ENCODE data around the gene SAA2.
"Not testable (repeated sequence)": the region's sequence is repeated elsewhere in the genome, so short reads cannot be mapped to it uniquely, and the experiment has no call there.

SAA2 gene

GRCh38 chr11:18253778-18254338 is 5.4 kb upstream of the SAA2 start:
- Histone ChIP-seq H3K27me3 (ENCODE audit: control insufficient read depth, insufficient read depth, low read length, poor library complexity, severe bottlenecking) (no peaks in the 10 kb centered on the region), H3K4me1 (ENCODE audit: control insufficient read depth, insufficient read depth, low read length) (no peaks in the 10 kb centered on the region), H3K9me3 (ENCODE audit: control insufficient read depth, low read length) (no peaks in the 10 kb centered on the region), H3K36me3 (ENCODE audit: control insufficient read depth, insufficient read depth, low read length) (no peaks in the 10 kb centered on the region), H3K4me3 (ENCODE audit: insufficient read depth, low read depth, low read length) (no peak overlapping the region), H3K27ac (ENCODE audit: insufficient read depth, low read depth, low read length, poor library complexity, severe bottlenecking) (no peak overlapping the region)
- 90% methylated on average over 11 of the region's 11 CpGs for WGBS, 2 experiments

DNA sequence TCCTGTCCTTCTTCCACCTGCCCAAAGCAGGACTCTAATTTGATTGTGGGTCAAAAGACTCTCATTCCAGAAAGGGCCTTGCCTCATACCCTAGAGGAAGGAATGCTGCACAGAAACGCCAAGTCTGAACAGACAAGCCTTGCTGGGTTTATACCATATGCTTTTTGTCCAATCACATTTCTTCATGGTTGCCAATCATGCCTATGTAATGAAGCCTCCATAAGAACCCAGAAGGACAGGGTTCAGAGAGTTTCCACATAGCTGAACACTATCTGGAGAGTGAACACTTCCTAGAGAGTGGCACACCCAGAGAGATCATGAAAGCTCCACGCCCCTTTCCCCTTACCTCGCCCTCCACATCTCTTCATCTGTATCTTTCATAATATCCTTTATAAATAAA is 4.8 kb upstream of the SAA2 start:
- WGBS, 2 experiments = 89% methylated on average over 3 of the region's 3 CpGs
- no peak overlapping the region for H3K27ac ChIP-seq (ENCODE audit: insufficient read depth, low read depth, low read length, poor library complexity, severe bottlenecking)
- no peaks in the 10 kb centered on the region for H3K27me3 ChIP-seq (ENCODE audit: control insufficient read depth, insufficient read depth, low read length, poor library complexity, severe bottlenecking)
- H3K4me1 ChIP-seq (ENCODE audit: control insufficient read depth, insufficient read depth, low read length) = no peaks in the 10 kb centered on the region
- no peak overlapping the region for H3K4me3 ChIP-seq (ENCODE audit: insufficient read depth, low read depth, low read length)
- H3K9me3 ChIP-seq (ENCODE audit: control insufficient read depth, low read length) = no peaks in the 10 kb centered on the region
- no peaks in the 10 kb centered on the region for H3K36me3 ChIP-seq (ENCODE audit: control insufficient read depth, insufficient read depth, low read length)

GRCh38 chr11:18247191-18247581 is 1.3 kb downstream of the SAA2 start:
- H3K27ac ChIP-seq (ENCODE audit: insufficient read depth, low read depth, low read length, poor library complexity, severe bottlenecking); H3K27me3 ChIP-seq (ENCODE audit: control insufficient read depth, insufficient read depth, low read length, poor library complexity, severe bottlenecking); H3K4me1 ChIP-seq (ENCODE audit: control insufficient read depth, insufficient read depth, low read length); H3K36me3 ChIP-seq (ENCODE audit: control insufficient read depth, insufficient read depth, low read length); H3K9me3 ChIP-seq (ENCODE audit: control insufficient read depth, low read length); H3K4me3 ChIP-seq (ENCODE audit: insufficient read depth, low read depth, low read length): not testable (repeated sequence)
- WGBS, 2 experiments = no CpG with 5 or more reads among the region's 6 CpGs

DNA sequence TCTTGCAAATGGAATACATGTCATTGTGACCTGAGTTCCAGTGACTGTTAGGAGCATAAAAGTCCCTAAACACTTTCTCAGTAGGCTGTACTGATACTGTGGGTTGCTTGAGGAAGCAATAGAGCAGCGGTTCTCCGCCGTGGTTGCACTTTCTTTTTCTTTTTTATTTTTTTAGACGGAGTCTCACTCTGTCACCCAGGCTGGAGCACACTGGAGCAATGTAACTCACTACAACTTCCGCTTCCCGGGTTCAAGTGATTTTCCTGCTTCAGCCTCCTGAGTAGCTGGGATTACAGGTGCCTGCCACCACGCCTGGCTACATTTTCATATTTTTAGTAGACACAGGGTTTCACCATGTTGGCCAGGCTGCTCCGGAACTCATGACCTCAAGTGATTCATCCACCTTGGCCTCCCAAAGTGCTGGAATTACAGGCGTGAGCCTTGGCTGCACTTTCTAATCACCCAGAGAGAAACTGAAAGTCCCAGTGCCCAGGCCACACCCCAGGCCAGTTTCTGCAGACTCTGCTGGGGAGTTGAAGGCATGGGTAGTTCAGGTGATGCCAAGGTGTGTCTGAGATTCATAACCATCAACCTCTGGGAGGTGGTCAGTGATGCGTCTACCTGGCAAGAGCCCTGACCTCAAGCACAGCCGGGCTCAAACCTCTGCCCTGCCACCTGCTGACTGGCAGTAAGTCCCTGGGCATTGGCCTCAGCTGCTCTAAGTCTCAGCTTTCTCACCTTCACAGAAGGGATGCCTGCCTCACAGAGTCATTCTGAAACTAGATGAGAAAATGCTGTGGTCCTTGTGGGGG is 1.9 kb downstream of the SAA2 start:
- WGBS, 2 experiments = 89 to 91% methylated on average over 9 to 10 of the region's 11 CpGs
- not testable (repeated sequence) for H3K9me3 ChIP-seq (ENCODE audit: control insufficient read depth, low read length); H3K27ac ChIP-seq (ENCODE audit: insufficient read depth, low read depth, low read length, poor library complexity, severe bottlenecking); H3K4me3 ChIP-seq (ENCODE audit: insufficient read depth, low read depth, low read length); H3K4me1 ChIP-seq (ENCODE audit: control insufficient read depth, insufficient read depth, low read length); H3K27me3 ChIP-seq (ENCODE audit: control insufficient read depth, insufficient read depth, low read length, poor library complexity, severe bottlenecking); H3K36me3 ChIP-seq (ENCODE audit: control insufficient read depth, insufficient read depth, low read length)

GRCh38 chr11:18245396-18245795 is 3.1 kb downstream of the SAA2 start:
- 76 to 81% methylated on average over 6 of the region's 6 CpGs for WGBS, 2 experiments
- Histone ChIP-seq H3K27ac (ENCODE audit: insufficient read depth, low read depth, low read length, poor library complexity, severe bottlenecking) (no peak overlapping the region), H3K36me3 (ENCODE audit: control insufficient read depth, insufficient read depth, low read length) (no peaks in the 10 kb centered on the region), H3K4me3 (ENCODE audit: insufficient read depth, low read depth, low read length) (no peak overlapping the region), H3K9me3 (ENCODE audit: control insufficient read depth, low read length) (no peaks in the 10 kb centered on the region), H3K4me1 (ENCODE audit: control insufficient read depth, insufficient read depth, low read length) (no peaks in the 10 kb centered on the region), H3K27me3 (ENCODE audit: control insufficient read depth, insufficient read depth, low read length, poor library complexity, severe bottlenecking) (no peaks in the 10 kb centered on the region)

GRCh38 chr11:18243783-18244362 is 4.6 kb downstream of the SAA2 start:
- WGBS, 2 experiments = 0% methylated on average over 1 of the region's 1 CpG

GRCh38 chr11:18239655-18240054 is 8.8 kb downstream of the SAA2 start:
- WGBS, 2 experiments = 100% methylated on average over 1 of the region's 1 CpG
- Histone ChIP-seq H3K36me3 (ENCODE audit: control insufficient read depth, insufficient read depth, low read length) (no peaks in the 10 kb centered on the region), H3K4me3 (ENCODE audit: insufficient read depth, low read depth, low read length) (no peak overlapping the region), H3K4me1 (ENCODE audit: control insufficient read depth, insufficient read depth, low read length) (peaks cover 3% of the 10 kb centered on the region), H3K9me3 (ENCODE audit: control insufficient read depth, low read length) (no peaks in the 10 kb centered on the region), H3K27me3 (ENCODE audit: control insufficient read depth, insufficient read depth, low read length, poor library complexity, severe bottlenecking) (no peaks in the 10 kb centered on the region), H3K27ac (ENCODE audit: insufficient read depth, low read depth, low read length, poor library complexity, severe bottlenecking) (no peak overlapping the region)

More at GRCh38 chr11:18243783-18244362, 4.6 kb downstream of the SAA2 start:
- Histone ChIP-seq H3K9me3 (ENCODE audit: control insufficient read depth, low read length) (no peaks in the 10 kb centered on the region), H3K27me3 (ENCODE audit: control insufficient read depth, insufficient read depth, low read length, poor library complexity, severe bottlenecking) (no peaks in the 10 kb centered on the region), H3K36me3 (ENCODE audit: control insufficient read depth, insufficient read depth, low read length) (no peaks in the 10 kb centered on the region), H3K4me1 (ENCODE audit: control insufficient read depth, insufficient read depth, low read length) (no peaks in the 10 kb centered on the region), H3K27ac (ENCODE audit: insufficient read depth, low read depth, low read length, poor library complexity, severe bottlenecking) (no peak overlapping the region), H3K4me3 (ENCODE audit: insufficient read depth, low read depth, low read length) (no peak overlapping the region)

DNA sequence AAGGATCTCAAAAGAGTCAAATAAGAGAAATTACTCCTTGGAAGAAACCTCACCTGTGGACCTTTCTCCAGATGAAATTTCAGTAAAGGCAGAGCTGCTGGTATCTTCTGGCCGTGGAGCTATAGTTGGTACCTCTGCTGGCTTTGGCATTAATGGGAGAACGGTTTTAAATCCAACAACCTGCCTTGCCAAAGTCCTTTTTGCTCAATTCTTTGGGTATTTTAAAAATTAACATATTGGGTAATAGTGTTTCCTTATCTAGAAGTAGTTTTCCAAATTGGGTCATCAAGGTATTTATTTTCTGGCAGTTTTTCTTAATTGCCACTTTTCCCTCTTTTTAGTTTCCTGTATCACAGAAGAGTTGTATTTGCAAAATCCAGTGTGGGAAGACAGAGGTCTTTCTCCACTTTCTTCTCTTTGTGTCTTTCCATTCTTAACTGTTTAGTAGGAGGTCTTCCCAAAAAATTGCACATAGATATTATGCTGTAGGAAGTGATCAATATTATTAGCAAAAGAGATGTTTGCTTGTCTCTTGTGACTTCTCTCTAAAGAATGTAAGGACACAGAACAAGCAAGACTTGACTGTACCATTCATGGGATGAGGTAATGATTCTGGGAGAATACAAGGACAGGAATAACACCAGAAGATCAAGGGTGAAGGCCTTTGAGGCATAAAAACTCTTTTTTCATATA is 11.7 kb downstream of the SAA2 start, which contains the start of gene SAA4:
Gene SAA4, minus strand, starts transcription at position 139 of the 693 bp plus-strand sequence. CDS start 876 bp downstream, outside the sequence.
- WGBS, 2 experiments = 89 to 91% methylated on average over 2 of the region's 2 CpGs
- Histone ChIP-seq H3K36me3 (ENCODE audit: control insufficient read depth, insufficient read depth, low read length) (no peaks in the 10 kb centered on the region), H3K27ac (ENCODE audit: insufficient read depth, low read depth, low read length, poor library complexity, severe bottlenecking) (no peak within 1 kb of the TSS), H3K9me3 (ENCODE audit: control insufficient read depth, low read length) (no peaks in the 10 kb centered on the region), H3K4me1 (ENCODE audit: control insufficient read depth, insufficient read depth, low read length) (peaks cover 3% of the 10 kb centered on the region), H3K4me3 (ENCODE audit: insufficient read depth, low read depth, low read length) (no peak within 1 kb of the TSS), H3K27me3 (ENCODE audit: control insufficient read depth, insufficient read depth, low read length, poor library complexity, severe bottlenecking) (no peaks in the 10 kb centered on the region)

- Histone ChIP-seq H3K9me3 (ENCODE audit: control insufficient read depth, low read length) (no peaks in the 10 kb centered on the region), H3K27me3 (ENCODE audit: control insufficient read depth, insufficient read depth, low read length, poor library complexity, severe bottlenecking) (no peaks in the 10 kb centered on the region), H3K4me3 (ENCODE audit: insufficient read depth, low read depth, low read length) (no peak overlapping the region), H3K4me1 (ENCODE audit: control insufficient read depth, insufficient read depth, low read length) (peaks cover 3% of the 10 kb centered on the region), H3K36me3 (ENCODE audit: control insufficient read depth, insufficient read depth, low read length) (no peaks in the 10 kb centered on the region), H3K27ac (ENCODE audit: insufficient read depth, low read depth, low read length, poor library complexity, severe bottlenecking) (no peak overlapping the region)
- 69 to 74% methylated on average over 6 to 8 of the region's 8 CpGs for WGBS, 2 experiments
These were observed 12.8 kb downstream of the SAA2 start for GRCh38 chr11:18235394-18236334.
